Measurements from ENCODE around the gene CAT. TPM values are rescaled to one million over a fixed set of nuclear protein-coding genes. Genes with fewer than 3 reads are reported as not detected.

CAT gene
- total RNA-seq, 1 donor from 2014 or later, result not detected

- Histone ChIP-seq H3K4me3 (no peak overlapping the region), H3K79me2 (ENCODE audit: low read depth) (no peaks in the 10 kb centered on the region), H3K36me3 (no peaks in the 10 kb centered on the region), H3K27me3 (no peaks in the 10 kb centered on the region), H3K4me2 (no peak overlapping the region), H3K27ac (no peak overlapping the region), H3F3A (ENCODE audit: low read depth) (no peaks in the 10 kb centered on the region), H3K9ac (no peak overlapping the region), H2AFZ (replicated peaks) (peak overlapping the region; percentile 56), H3K9me3 (ENCODE audit: low read depth) (no peaks in the 10 kb centered on the region), H3K4me1 (no peaks in the 10 kb centered on the region), H4K20me1 (ENCODE audit: low read depth) (no peaks in the 10 kb centered on the region)
- no peaks in the 10 kb centered on the region for H3K36me3 Mint-ChIP-seq
- H3K9me3 Mint-ChIP-seq, result no peaks in the 10 kb centered on the region
- H3K27ac Mint-ChIP-seq, result no peak overlapping the region
- no peak overlapping the region for H3K4me3 Mint-ChIP-seq
- H3K4me1 Mint-ChIP-seq, result no peaks in the 10 kb centered on the region
- TF ChIP-seq EZH2 (IDR thresholded peaks at IDR 0.05) (no peak), EZH2phosphoT487 (IDR thresholded peaks at IDR 0.05) (no peak), CTCF (IDR thresholded peaks at IDR 0.05) (no peak)
- H3K27me3 Mint-ChIP-seq (ENCODE audit: insufficient read depth, low read depth), result peaks cover 7% of the 10 kb centered on the region
- DNase-seq (ENCODE audit: low spot score), result no peak
These were observed 10.3 kb downstream of the CAT start for GRCh38 chr11:34449013-34449412.

- no peak overlapping the region for H3K4me2 ChIP-seq
- no peaks in the 10 kb centered on the region for H4K20me1 ChIP-seq (ENCODE audit: low read depth)
- no peak for DNase-seq (ENCODE audit: low spot score)
- H3K9ac ChIP-seq, result no peak overlapping the region
- H3K36me3 ChIP-seq, result no peaks in the 10 kb centered on the region
- Mint-ChIP-seq H3K9me3 (no peaks in the 10 kb centered on the region), H3K27me3 (ENCODE audit: insufficient read depth, low read depth) (no peaks in the 10 kb centered on the region), H3K36me3 (no peaks in the 10 kb centered on the region), H3K27ac (no peak overlapping the region), H3K4me3 (no peak overlapping the region), H3K4me1 (no peaks in the 10 kb centered on the region)
- no peaks in the 10 kb centered on the region for H3F3A ChIP-seq (ENCODE audit: low read depth)
- no peak for TF ChIP-seq EZH2 (IDR thresholded peaks at IDR 0.05)
- no peak for TF ChIP-seq CTCF (IDR thresholded peaks at IDR 0.05)
- TF ChIP-seq EZH2phosphoT487 (IDR thresholded peaks at IDR 0.05), result no peak
- no peaks in the 10 kb centered on the region for H3K79me2 ChIP-seq (ENCODE audit: low read depth)
- H3K4me1 ChIP-seq, result no peaks in the 10 kb centered on the region
- no peak overlapping the region for H3K4me3 ChIP-seq
- no peaks in the 10 kb centered on the region for H3K27me3 ChIP-seq
- no peak overlapping the region for H2AFZ ChIP-seq (replicated peaks)
- no peaks in the 10 kb centered on the region for H3K9me3 ChIP-seq (ENCODE audit: low read depth)
- H3K27ac ChIP-seq, result no peak overlapping the region
These were observed 12.3 kb downstream of the CAT start for GRCh38 chr11:34451053-34451452.

GRCh38 chr11:34454308-34455032 lies 15.7 kb downstream of the CAT start:
- H3K4me3 Mint-ChIP-seq, result no peak overlapping the region

More at GRCh38 chr11:34454308-34455032, 15.7 kb downstream of the CAT start:
- no peak for DNase-seq (ENCODE audit: low spot score)
- H3K79me2 ChIP-seq (ENCODE audit: low read depth), result no peaks in the 10 kb centered on the region
- peaks cover 16% of the 10 kb centered on the region for H3K4me1 Mint-ChIP-seq
- H3K4me2 ChIP-seq, result no peak overlapping the region
- H3K9ac ChIP-seq, result no peak overlapping the region
- H3K27ac ChIP-seq, result no peak overlapping the region
- no peaks in the 10 kb centered on the region for H4K20me1 ChIP-seq (ENCODE audit: low read depth)
- H3K27me3 Mint-ChIP-seq (ENCODE audit: insufficient read depth, low read depth), result peaks cover 7% of the 10 kb centered on the region
- no peaks in the 10 kb centered on the region for H3K27me3 ChIP-seq
- H3F3A ChIP-seq (ENCODE audit: low read depth), result no peaks in the 10 kb centered on the region
- H3K9me3 ChIP-seq (ENCODE audit: low read depth), result no peaks in the 10 kb centered on the region
- H3K27ac Mint-ChIP-seq, result no peak overlapping the region
- H3K4me3 ChIP-seq, result no peak overlapping the region
- H3K36me3 Mint-ChIP-seq, result no peaks in the 10 kb centered on the region
- no peak overlapping the region for H2AFZ ChIP-seq (replicated peaks)
- TF ChIP-seq EZH2 (IDR thresholded peaks at IDR 0.05) (no peak), CTCF (IDR thresholded peaks at IDR 0.05) (no peak)
- no peaks in the 10 kb centered on the region for H3K4me1 ChIP-seq
- no peaks in the 10 kb centered on the region for H3K9me3 Mint-ChIP-seq
- no peaks in the 10 kb centered on the region for H3K36me3 ChIP-seq

All from neural progenitor cell (in vitro differentiated cells).